Astrocyte (in vitro differentiated cells and primary cell): ENCODE measurements around the gene PTPRM. TPM values are rescaled to one million over a fixed set of nuclear protein-coding genes. Genes with fewer than 3 reads are reported as not detected.

Experiments used
- DNase-seq: peaks from one replicate; pipeline ENCODE4 v3.0.0-alpha.2; 2010; ENCODE audit warnings: low read depth
- FAIRE-seq: peaks from 2 replicates; lab custom pipeline; 2011; peaks lifted over from hg19 to GRCh38; lab: Jason Lieb, UNC
- H2AFZ ChIP-seq: 2 replicates; pipeline ENCODE4 v1.6.0; 2012; ENCODE audit warnings: low read depth, low read length, inconsistent platforms
- H3K27ac ChIP-seq: 2 replicates; pipeline ENCODE4 v1.5.1; 2011; ENCODE audit warnings: low read depth, low read length, inconsistent platforms
- H3K27me3 ChIP-seq: 2 replicates; pipeline ENCODE4 v1.6.0; 2011; ENCODE audit warnings: low read length, inconsistent platforms; ENCODE audit not compliant: insufficient read depth
- H3K36me3 ChIP-seq: 2 replicates; pipeline ENCODE4 v1.5.1; 2011; ENCODE audit warnings: low read length, inconsistent platforms; ENCODE audit not compliant: insufficient read depth
- H3K4me1 ChIP-seq: 2 replicates; pipeline ENCODE4 v1.5.1; 2011; ENCODE audit warnings: low read length, inconsistent platforms; ENCODE audit not compliant: insufficient read depth
- H3K4me2 ChIP-seq: 2 replicates; pipeline ENCODE4 v1.6.0; 2012; ENCODE audit warnings: low read length, inconsistent platforms
- H3K4me3 ChIP-seq: 2 replicates; pipeline ENCODE4 v1.5.1; 2011; ENCODE audit warnings: low read depth, mild to moderate bottlenecking, low read length, inconsistent platforms; ENCODE audit not compliant: insufficient read depth
- H3K79me2 ChIP-seq: 2 replicates; pipeline ENCODE4 v1.6.0; 2012; ENCODE audit warnings: mild to moderate bottlenecking, low read length, inconsistent platforms; ENCODE audit not compliant: insufficient read depth
- H3K9ac ChIP-seq: 2 replicates; pipeline ENCODE4 v1.6.0; 2012; ENCODE audit warnings: mild to moderate bottlenecking, low read length, inconsistent platforms
- H3K9me3 ChIP-seq: 2 replicates; pipeline ENCODE4 v1.5.1; 2012; ENCODE audit warnings: low read depth, mild to moderate bottlenecking, low read length, inconsistent platforms; ENCODE audit not compliant: insufficient read depth
- H4K20me1 ChIP-seq: 2 replicates; pipeline ENCODE4 v1.6.0; 2012; ENCODE audit warnings: low read length, inconsistent platforms; ENCODE audit not compliant: insufficient read depth
- H3K27ac Mint-ChIP-seq: one replicate; pipeline ENCODE4 v1.8.0; 2021; ENCODE audit warnings: mild to moderate bottlenecking, mixed read lengths; ENCODE audit not compliant: unreplicated experiment
- H3K27me3 Mint-ChIP-seq: one replicate; pipeline ENCODE4 v1.8.0; 2021; ENCODE audit warnings: low read depth, mixed read lengths; ENCODE audit not compliant: unreplicated experiment
- H3K36me3 Mint-ChIP-seq: one replicate; pipeline ENCODE4 v1.8.0; 2021; ENCODE audit warnings: low read depth, mixed read lengths; ENCODE audit not compliant: unreplicated experiment
- H3K4me1 Mint-ChIP-seq: one replicate; pipeline ENCODE4 v1.8.0; 2021; ENCODE audit warnings: low read depth, mixed read lengths; ENCODE audit not compliant: unreplicated experiment
- H3K4me3 Mint-ChIP-seq: one replicate; pipeline ENCODE4 v1.8.0; 2021; ENCODE audit warnings: mild to moderate bottlenecking, moderate library complexity, mixed read lengths; ENCODE audit not compliant: unreplicated experiment
- H3K9me3 Mint-ChIP-seq: one replicate; pipeline ENCODE4 v1.8.0; 2021; ENCODE audit warnings: mild to moderate bottlenecking, mixed read lengths; ENCODE audit not compliant: unreplicated experiment
- CTCF ChIP-seq: IDR thresholded peaks from 2 replicates; pipeline ENCODE4 v1.5.1; 2011; ENCODE audit warnings: low read depth, mild to moderate bottlenecking, inconsistent platforms, low read length, moderate library complexity; ENCODE audit not compliant: insufficient read depth
- EZH2 ChIP-seq: IDR thresholded peaks from 2 replicates; pipeline ENCODE4 v1.6.1; 2012; ENCODE audit warnings: mild to moderate bottlenecking, low read length, inconsistent platforms; ENCODE audit not compliant: insufficient read depth
- total RNA-seq: library from RNA; stranded (reverse); gene quantifications from 2 replicates; pipeline ENCODE4 v1.2.1, GENCODE V29; 2021

Gene PTPRM
- total RNA-seq, 1 donor from 2014 or later, result 59.6 TPM

DNA sequence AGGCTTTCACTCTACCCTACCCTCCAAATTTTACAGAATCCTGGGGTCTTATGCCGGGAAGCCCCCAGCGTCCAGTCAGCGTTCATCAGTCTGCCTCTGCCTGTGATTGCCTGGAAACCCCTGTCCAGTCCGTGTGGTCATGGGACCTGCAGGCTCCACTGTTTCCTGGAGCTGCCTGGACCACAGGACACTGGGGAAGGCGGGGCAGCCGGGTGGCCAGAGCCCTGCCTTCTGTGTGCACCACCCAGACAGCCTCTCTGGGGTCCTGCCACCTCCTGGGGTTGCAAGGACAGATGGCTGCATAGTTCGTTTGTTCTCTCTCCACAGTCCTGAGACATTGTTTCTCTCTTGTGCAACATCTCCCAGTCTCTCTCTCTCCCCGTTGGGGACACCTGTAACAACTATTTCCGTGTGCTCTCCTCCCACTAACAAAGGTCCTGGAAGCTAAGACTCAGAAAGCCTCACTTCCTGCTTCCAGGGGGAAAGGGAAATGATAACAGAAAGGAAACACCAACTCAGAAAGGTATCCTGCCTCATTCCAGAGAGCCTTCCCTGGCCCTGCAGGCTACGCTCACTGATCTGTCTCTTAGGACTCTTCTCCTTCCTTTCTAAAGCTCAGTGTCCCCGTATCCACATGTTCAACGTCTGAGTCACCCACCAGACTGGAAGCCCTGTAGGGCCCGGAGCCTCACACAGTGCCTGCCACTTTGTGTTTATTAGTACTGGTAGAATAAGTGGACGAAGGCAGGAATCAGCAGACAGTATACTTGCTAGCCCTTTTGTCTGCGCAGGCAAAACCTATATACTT is 849.3 kb downstream of the PTPRM start:
- peaks cover 2% of the 10 kb centered on the region for H3K27me3 Mint-ChIP-seq
- no peak for DNase-seq

DNA sequence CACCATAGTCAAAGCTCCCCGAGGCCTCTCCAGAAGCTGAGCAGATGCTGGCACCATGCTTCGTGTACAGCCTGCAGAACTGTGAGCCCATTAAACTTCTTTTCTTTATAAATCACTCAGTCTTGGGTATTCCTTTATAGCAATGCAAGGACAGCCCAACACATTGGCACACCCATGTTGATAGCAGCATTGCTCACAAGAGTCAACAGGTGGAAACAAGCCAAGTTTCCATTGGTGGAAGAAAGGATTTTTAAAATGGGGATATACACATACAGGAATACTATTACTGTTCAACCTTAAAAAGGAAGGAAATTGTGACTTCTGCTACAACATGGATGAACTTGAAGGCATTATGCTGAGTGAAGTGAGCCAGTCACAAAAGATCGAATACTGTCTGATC is 855.3 kb downstream of the PTPRM start:
- H3K27ac ChIP-seq, result no peak overlapping the region
- H3K4me2 ChIP-seq, result no peak overlapping the region
- no peak overlapping the region for H2AFZ ChIP-seq
- TF ChIP-seq EZH2 (no peak), CTCF (no peak)
- H3K4me3 ChIP-seq, result no peak overlapping the region
- Mint-ChIP-seq H3K4me3 (no peak overlapping the region), H3K9me3 (no peaks in the 10 kb centered on the region), H3K27me3 (no peaks in the 10 kb centered on the region), H3K27ac (peak overlapping the region; percentile 95), H3K36me3 (no peaks in the 10 kb centered on the region), H3K4me1 (peaks cover 24% of the 10 kb centered on the region)
- H3K27me3 ChIP-seq, result no peaks in the 10 kb centered on the region
- peaks cover 21% of the 10 kb centered on the region for H3K4me1 ChIP-seq
- H4K20me1 ChIP-seq, result no peaks in the 10 kb centered on the region
- no peak for FAIRE-seq
- H3K9me3 ChIP-seq, result no peaks in the 10 kb centered on the region
- H3K79me2 ChIP-seq, result no peaks in the 10 kb centered on the region
- no peak overlapping the region for H3K9ac ChIP-seq
- H3K36me3 ChIP-seq, result no peaks in the 10 kb centered on the region
- DNase-seq, result no peak

More for the DNA sequence above, 849.3 kb downstream of the PTPRM start:
- Histone ChIP-seq H3K27me3 (no peaks in the 10 kb centered on the region), H3K4me1 (no peaks in the 10 kb centered on the region), H3K79me2 (no peaks in the 10 kb centered on the region), H3K9me3 (peaks cover 5% of the 10 kb centered on the region), H3K4me3 (no peak overlapping the region), H3K27ac (no peak overlapping the region), H3K9ac (no peak overlapping the region), H2AFZ (no peak overlapping the region), H3K4me2 (no peak overlapping the region), H4K20me1 (no peaks in the 10 kb centered on the region), H3K36me3 (no peaks in the 10 kb centered on the region)
- H3K27ac Mint-ChIP-seq, result no peak overlapping the region
- peaks cover 16% of the 10 kb centered on the region for H3K4me1 Mint-ChIP-seq
- H3K9me3 Mint-ChIP-seq, result peaks cover 20% of the 10 kb centered on the region
- peaks cover 2% of the 10 kb centered on the region for H3K36me3 Mint-ChIP-seq
- no peak overlapping the region for H3K4me3 Mint-ChIP-seq
- FAIRE-seq, result no peak
- TF ChIP-seq CTCF (no peak), EZH2 (no peak)

- no peaks in the 10 kb centered on the region for H3K9me3 ChIP-seq
- peak overlapping the region; percentile 95 for H3K27ac Mint-ChIP-seq
- peaks cover 24% of the 10 kb centered on the region for H3K4me1 Mint-ChIP-seq
- H3K4me1 ChIP-seq, result peaks cover 21% of the 10 kb centered on the region
- peak overlapping the region; percentile 68 for H2AFZ ChIP-seq
- H3K79me2 ChIP-seq, result no peaks in the 10 kb centered on the region
- no peaks in the 10 kb centered on the region for H3K36me3 Mint-ChIP-seq
- FAIRE-seq (peak; percentile 80), DNase-seq (peak; percentile 65)
- H3K27ac ChIP-seq, result no peak overlapping the region
- no peaks in the 10 kb centered on the region for H4K20me1 ChIP-seq
- no peaks in the 10 kb centered on the region for H3K36me3 ChIP-seq
- H3K9me3 Mint-ChIP-seq, result no peaks in the 10 kb centered on the region
- no peak overlapping the region for H3K4me3 ChIP-seq
- TF ChIP-seq EZH2 (no peak), CTCF (no peak)
- no peaks in the 10 kb centered on the region for H3K27me3 Mint-ChIP-seq
- H3K4me2 ChIP-seq, result peak overlapping the region; percentile 59
- no peak overlapping the region for H3K4me3 Mint-ChIP-seq
- H3K27me3 ChIP-seq, result no peaks in the 10 kb centered on the region
- H3K9ac ChIP-seq, result no peak overlapping the region
Observed at GRCh38 chr18:8423051-8423557, 856.0 kb downstream of the PTPRM start.
